ENCODE data around the gene CD2. TPM values are rescaled to one million over a fixed set of nuclear protein-coding genes. Genes with fewer than 3 reads are reported as not detected.

The CD2 gene
- total and polyA plus RNA-seq, 2 of the 8 experiments (the other 6 are each of a cell fraction or from before 2014, with no cell fraction given), result not detected

- no peak for TF ChIP-seq CTCF (IDR thresholded peaks at IDR 0.05; ENCODE audit: control extremely low read depth in 1 of 3, insufficient read depth in 1 of 3, low read depth in 1 of 3, low read length in 3 of 3)
- TF ChIP-seq BRCA1 (IDR thresholded peaks at IDR 0.05; ENCODE audit: low read depth, low read length), result no peak
These were observed 32.0 kb upstream of the CD2 start (continued) for GRCh38 chr1:116722016-116722838.

Data from H1 (cell line).